ENCODE measurements around the gene UBE2G2. TPM values are rescaled to one million over a fixed set of nuclear protein-coding genes. Genes with fewer than 3 reads are reported as not detected.

Gene UBE2G2
- total and polyA plus RNA-seq, 7 experiments from 2014 or later: 50.7 to 150 (median 118) TPM

DNA sequence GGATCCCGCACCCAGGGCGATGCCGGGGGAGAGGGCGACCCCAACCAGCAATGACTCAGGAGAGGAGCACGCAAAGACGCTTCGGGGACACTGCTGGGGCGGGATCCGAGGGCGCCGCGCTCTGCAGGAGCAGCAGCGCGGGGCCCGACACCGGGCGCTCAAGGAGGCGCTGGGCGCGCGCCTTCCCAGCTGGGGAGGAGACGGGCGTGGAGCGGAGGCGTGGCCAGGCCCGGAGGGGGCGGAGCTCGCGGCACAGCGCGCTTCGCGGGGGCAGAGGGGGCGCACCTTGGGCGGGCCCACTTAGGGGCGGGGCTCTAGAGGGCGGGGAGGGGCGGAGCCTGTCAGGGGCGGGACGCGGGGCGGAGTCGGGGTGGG is 15.9 kb upstream of the UBE2G2 start:
- POLR2A ChIA-PET: interaction anchor here (0.5 to 1.1 kb wide), 14 partner anchors 8 to 270 kb away, joined by 3 to 7 read pairs (median 4); partner anchors contain the start of genes PTTG1IP and UBE2G2
- Mint-ChIP-seq H3K9me3 (peaks cover 0 to 29% (median 12%) of the 10 kb centered on the region in 11 donors), H3K4me1 (peaks cover 5 to 31% (median 10%) of the 10 kb centered on the region in 7 donors), H3K27me3 (peaks cover 0 to 9% (median 0%) of the 10 kb centered on the region in 5 donors), H3K4me3 (peak overlapping the region in 9 of 10 donors; percentile 27 to 83 (median 66)), H3K36me3 (peaks cover 0 to 12% (median 4%) of the 10 kb centered on the region in 5 donors), H3K27ac (peak overlapping the region in 3 of 9 donors; percentile 21 to 42 (median 32))
- H3K4me3 ChIP-seq (ENCODE audit: low read length): peak overlapping the region; percentile 68
- peaks cover 0 to 9% (median 0%) of the 10 kb centered on the region in 3 experiments for H3K9me3 ChIP-seq (ENCODE audit: control insufficient read depth in 2 of 3, low read length in 3 of 3)
- ATAC-seq (peak; percentile 96), DNase-seq (peak; percentile 87 to 98 (median 91))
- H3K4me1 ChIP-seq (ENCODE audit: control insufficient read depth in 2 of 2, insufficient read depth in 2 of 2, low read length in 2 of 2): no peaks in the 10 kb centered on the region
- peaks cover 0 to 19% (median 0%) of the 10 kb centered on the region in 3 experiments for H3K36me3 ChIP-seq (ENCODE audit: control insufficient read depth in 2 of 3, insufficient read depth in 3 of 3, low read length in 3 of 3)
- CTCF ChIA-PET: interaction anchor here (0.6 to 0.7 kb wide), 2 partner anchors 16 to 27 kb away, joined by 3 read pairs; partner anchors contain the start of gene UBE2G2
- H3K27me3 ChIP-seq (ENCODE audit: control insufficient read depth in 2 of 2, insufficient read depth in 2 of 2, low read length in 2 of 2): no peaks in the 10 kb centered on the region
- H3K27ac ChIP-seq (ENCODE audit: low read depth, low read length): peak overlapping the region; percentile 96
- intact Hi-C loops (cut with micrococcal nuclease): loop anchor here (1.0 to 5.0 kb wide), 11 partner anchors 16 to 805 kb away; partner anchors contain the start of genes PTTG1IP (in 2 of the 2), UBE2G2 (in 2 of the 2), LRRC3 (in 1 of the 2) and POFUT2 (in 1 of the 2)

DNA sequence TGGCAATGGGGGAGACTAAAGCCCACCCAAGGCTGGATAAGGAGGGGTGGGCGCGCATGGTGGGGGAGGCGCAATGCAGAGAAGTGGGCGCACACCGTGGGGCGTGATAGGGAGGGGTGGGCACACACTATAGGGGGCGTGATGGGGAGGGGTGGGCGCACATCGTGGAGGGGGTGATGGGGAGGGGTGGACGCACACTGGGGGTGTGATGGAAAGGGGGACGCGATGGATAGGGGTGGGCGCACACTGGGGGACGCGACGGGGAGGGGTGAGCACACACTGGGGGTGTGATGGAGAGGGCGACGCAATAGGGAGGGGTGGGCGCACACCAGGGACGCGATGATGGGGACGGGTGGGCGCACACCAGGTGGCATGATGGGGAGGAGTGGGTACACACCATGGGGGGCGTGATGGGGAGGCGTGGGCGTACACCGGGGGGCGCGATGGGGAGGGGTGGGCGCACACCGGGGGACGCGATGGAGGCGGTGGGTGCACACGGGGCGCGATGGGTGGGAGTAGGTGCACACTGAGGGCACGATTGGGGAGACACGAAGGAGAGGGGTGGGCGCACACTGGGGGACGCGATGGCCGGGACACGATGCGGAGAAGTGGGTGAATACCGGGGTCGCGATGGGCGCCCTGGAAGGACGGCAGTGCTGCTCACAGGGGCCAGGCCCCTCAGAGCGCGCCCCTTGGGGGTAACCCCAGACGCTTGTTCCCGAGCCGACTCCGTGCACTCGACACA is 15.3 kb upstream of the UBE2G2 start:
- H3K36me3 ChIP-seq (ENCODE audit: control insufficient read depth in 2 of 3, insufficient read depth in 3 of 3, low read length in 3 of 3): peaks cover 0 to 24% (median 0%) of the 10 kb centered on the region in 3 experiments
- ATAC-seq (no peak), DNase-seq (peak in 1 of 9 donors; percentile 16)
- H3K9me3 Mint-ChIP-seq: peaks cover 0 to 24% (median 6%) of the 10 kb centered on the region in 11 donors
- intact Hi-C loops (cut with micrococcal nuclease): loop anchor here (1.0 to 5.0 kb wide), 11 partner anchors 16 to 805 kb away; partner anchors contain the start of genes PTTG1IP (in 2 of the 2), UBE2G2 (in 2 of the 2), LRRC3 (in 1 of the 2) and POFUT2 (in 1 of the 2)
- H3K4me1 Mint-ChIP-seq: peaks cover 5 to 31% (median 11%) of the 10 kb centered on the region in 7 donors
- H3K27me3 Mint-ChIP-seq: peaks cover 0 to 9% (median 0%) of the 10 kb centered on the region in 5 donors
- peak overlapping the region; percentile 68 for H3K4me3 ChIP-seq (ENCODE audit: low read length)
- peak overlapping the region; percentile 96 for H3K27ac ChIP-seq (ENCODE audit: low read depth, low read length)
- H3K9me3 ChIP-seq (ENCODE audit: control insufficient read depth in 2 of 3, low read length in 3 of 3): peaks cover 0 to 7% (median 0%) of the 10 kb centered on the region in 3 experiments
- CTCF ChIA-PET: no interaction called here
- peak overlapping the region in 8 of 9 donors; percentile 14 to 75 (median 59) for H3K27ac Mint-ChIP-seq
- H3K4me1 ChIP-seq (ENCODE audit: control insufficient read depth in 2 of 2, insufficient read depth in 2 of 2, low read length in 2 of 2): no peaks in the 10 kb centered on the region
- H3K27me3 ChIP-seq (ENCODE audit: control insufficient read depth in 2 of 2, insufficient read depth in 2 of 2, low read length in 2 of 2): no peaks in the 10 kb centered on the region
- H3K36me3 Mint-ChIP-seq: peaks cover 0 to 12% (median 4%) of the 10 kb centered on the region in 5 donors
- H3K4me3 Mint-ChIP-seq: peak overlapping the region; percentile 55 to 88 (median 77)
- POLR2A ChIA-PET: interaction anchor here (0.5 to 1.1 kb wide), 14 partner anchors 8 to 269 kb away, joined by 3 to 7 read pairs (median 4); partner anchors contain the start of genes PTTG1IP and UBE2G2

DNA sequence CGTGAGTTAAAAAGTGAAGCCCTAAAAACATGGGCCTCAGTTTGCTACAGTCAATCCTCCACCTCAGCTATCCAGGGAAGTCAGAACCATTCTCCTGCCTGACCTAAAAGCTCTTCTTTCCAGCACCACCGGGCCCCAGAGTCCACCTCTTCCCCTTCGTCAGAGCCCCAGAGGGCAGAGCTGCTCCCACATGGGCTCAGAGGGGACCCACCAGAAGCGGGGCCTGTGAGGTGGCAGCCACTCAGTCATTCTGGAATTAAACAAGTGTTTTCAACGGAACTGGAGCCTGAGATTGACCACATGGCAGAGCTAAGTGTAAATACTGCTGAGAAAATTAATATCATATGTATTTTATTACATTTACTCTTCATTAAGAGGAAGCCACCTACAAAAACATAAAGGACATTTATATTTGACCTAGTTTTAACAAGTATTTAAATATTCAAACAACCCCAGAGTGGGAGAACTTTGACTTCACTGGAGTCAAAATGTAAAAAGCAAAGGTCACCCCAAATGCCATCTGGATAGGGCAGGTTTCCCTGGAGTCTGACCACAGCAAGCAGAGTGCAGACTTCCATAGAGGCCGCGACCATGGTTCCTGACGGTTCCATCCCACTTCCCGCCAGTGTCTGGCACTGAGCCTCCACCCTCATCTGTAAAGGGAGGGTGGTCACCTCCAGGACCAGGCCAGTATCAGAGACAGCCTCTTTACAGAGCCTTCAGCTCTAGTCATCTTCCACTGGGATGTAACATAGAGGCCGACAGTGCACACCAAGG is 14.4 kb upstream of the UBE2G2 start:
- intact Hi-C loops (cut with micrococcal nuclease): loop anchor here (2.0 to 5.0 kb wide), 6 partner anchors 96 to 804 kb away; partner anchors contain the start of genes POFUT2 (in 1 of the 2) and TRAPPC10 (in 1 of the 2)
- Mint-ChIP-seq H3K4me1 (peaks cover 10 to 32% (median 15%) of the 10 kb centered on the region in 7 donors), H3K4me3 (peak overlapping the region; percentile 55 to 88 (median 77)), H3K27me3 (peaks cover 0 to 6% (median 0%) of the 10 kb centered on the region in 5 donors), H3K36me3 (peaks cover 0 to 12% (median 4%) of the 10 kb centered on the region in 5 donors), H3K27ac (peak overlapping the region in 8 of 9 donors; percentile 14 to 75 (median 59)), H3K9me3 (peaks cover 0 to 18% (median 3%) of the 10 kb centered on the region in 11 donors)
- Histone ChIP-seq H3K9me3 (ENCODE audit: control insufficient read depth in 2 of 3, low read length in 3 of 3) (peaks cover 0 to 7% (median 0%) of the 10 kb centered on the region in 3 experiments), H3K4me3 (ENCODE audit: low read length) (no peak overlapping the region), H3K4me1 (ENCODE audit: control insufficient read depth in 2 of 2, insufficient read depth in 2 of 2, low read length in 2 of 2) (no peaks in the 10 kb centered on the region), H3K36me3 (ENCODE audit: control insufficient read depth in 2 of 3, insufficient read depth in 3 of 3, low read length in 3 of 3) (peaks cover 0 to 24% (median 0%) of the 10 kb centered on the region in 3 experiments), H3K27ac (ENCODE audit: low read depth, low read length) (no peak overlapping the region), H3K27me3 (ENCODE audit: control insufficient read depth in 2 of 2, insufficient read depth in 2 of 2, low read length in 2 of 2) (no peaks in the 10 kb centered on the region)
- DNase-seq: no peak
- POLR2A ChIA-PET: interaction anchor here (0.6 to 1.2 kb wide), 2 partner anchors 15 to 30 kb away, joined by 3 read pairs; partner anchors contain the start of gene UBE2G2
- ATAC-seq: no peak
- CTCF ChIA-PET: no interaction called here

DNA sequence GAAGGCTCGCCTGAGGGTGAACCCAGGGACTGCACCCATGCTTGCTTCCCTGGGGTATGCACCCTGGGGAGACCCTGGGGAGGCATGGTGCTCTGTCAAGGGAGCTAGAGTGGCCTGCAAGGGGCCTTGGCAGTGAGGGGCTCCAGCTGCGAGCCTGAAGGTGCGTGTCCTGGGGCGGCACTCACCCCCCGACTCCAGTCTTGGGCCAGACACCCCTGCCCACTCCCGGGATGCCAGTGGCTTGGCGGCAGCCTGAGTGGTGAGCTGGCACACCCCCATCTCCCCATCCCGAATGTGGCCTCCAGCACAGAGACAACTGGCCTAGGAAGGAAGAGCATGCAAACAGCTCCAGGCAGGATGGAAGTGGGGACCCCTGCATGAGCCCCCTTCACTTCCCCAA is 13.6 kb upstream of the UBE2G2 start:
- peak overlapping the region in 2 of 10 donors; percentile 43 to 53 for H3K4me3 Mint-ChIP-seq
- peaks cover 15 to 35% (median 17%) of the 10 kb centered on the region in 7 donors for H3K4me1 Mint-ChIP-seq
- H3K27me3 Mint-ChIP-seq: peaks cover 0 to 5% (median 0%) of the 10 kb centered on the region in 5 donors
- ChIA-PET POLR2A (interaction anchor here (0.6 to 1.2 kb wide), 2 partner anchors 14 to 31 kb away, joined by 3 read pairs; partner anchors contain the start of gene UBE2G2), CTCF (no interaction called here)
- no peak overlapping the region for H3K4me3 ChIP-seq (ENCODE audit: low read length)
- no peaks in the 10 kb centered on the region for H3K27me3 ChIP-seq (ENCODE audit: control insufficient read depth in 2 of 2, insufficient read depth in 2 of 2, low read length in 2 of 2)
- H3K36me3 ChIP-seq (ENCODE audit: control insufficient read depth in 2 of 3, insufficient read depth in 3 of 3, low read length in 3 of 3): peaks cover 0 to 32% (median 0%) of the 10 kb centered on the region in 3 experiments
- intact Hi-C loops (cut with micrococcal nuclease): loop anchor here in 1 of 2 donors (5.0 kb wide), 4 partner anchors 97 to 803 kb away; partner anchors contain the start of genes POFUT2 and TRAPPC10
- H3K27ac ChIP-seq (ENCODE audit: low read depth, low read length): no peak overlapping the region
- no peak for DNase-seq
- no peak for ATAC-seq
- H3K4me1 ChIP-seq (ENCODE audit: control insufficient read depth in 2 of 2, insufficient read depth in 2 of 2, low read length in 2 of 2): no peaks in the 10 kb centered on the region
- H3K36me3 Mint-ChIP-seq: peaks cover 0 to 13% (median 4%) of the 10 kb centered on the region in 5 donors
- peaks cover 0 to 9% (median 3%) of the 10 kb centered on the region in 11 donors for H3K9me3 Mint-ChIP-seq
- H3K27ac Mint-ChIP-seq: peak overlapping the region in 1 of 9 donors; percentile 45
- H3K9me3 ChIP-seq (ENCODE audit: control insufficient read depth in 2 of 3, low read length in 3 of 3): peaks cover 0 to 4% (median 0%) of the 10 kb centered on the region in 3 experiments

DNA sequence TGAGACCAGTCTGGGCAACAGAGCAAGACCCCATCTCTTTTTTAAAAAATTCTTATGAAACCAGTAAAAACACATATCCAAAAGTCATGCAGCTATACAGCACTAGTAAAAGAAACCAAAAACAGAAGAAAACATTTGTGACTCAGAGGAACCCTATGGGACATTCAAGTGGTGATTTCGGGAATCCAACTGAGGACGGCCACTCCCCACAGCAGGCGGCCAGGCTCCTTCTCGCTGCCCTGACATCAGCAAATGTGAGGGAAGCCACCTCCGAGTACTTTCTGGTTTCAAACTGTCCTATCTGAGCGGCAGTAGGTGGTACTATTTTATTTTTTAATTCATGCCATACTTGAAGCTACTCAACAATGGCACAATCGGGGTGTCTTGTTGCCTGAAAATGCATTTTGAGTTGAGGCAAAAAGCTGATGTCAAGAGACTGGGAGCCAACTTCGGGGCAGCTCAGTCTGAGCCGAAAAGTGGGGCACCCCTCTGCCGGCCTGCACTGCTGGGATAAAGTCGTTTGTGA is 12.9 kb upstream of the UBE2G2 start:
- Mint-ChIP-seq H3K27ac (peak overlapping the region in 2 of 9 donors; percentile 45 to 56), H3K36me3 (peaks cover 0 to 11% (median 8%) of the 10 kb centered on the region in 5 donors), H3K4me1 (peaks cover 16 to 35% (median 18%) of the 10 kb centered on the region in 7 donors), H3K27me3 (no peaks in the 10 kb centered on the region), H3K4me3 (peak overlapping the region in 1 of 10 donors; percentile 45), H3K9me3 (peaks cover 0 to 3% (median 1%) of the 10 kb centered on the region in 11 donors)
- Histone ChIP-seq H3K9me3 (ENCODE audit: control insufficient read depth in 2 of 3, low read length in 3 of 3) (no peaks in the 10 kb centered on the region), H3K4me3 (ENCODE audit: low read length) (no peak overlapping the region), H3K36me3 (ENCODE audit: control insufficient read depth in 2 of 3, insufficient read depth in 3 of 3, low read length in 3 of 3) (peaks cover 0 to 39% (median 0%) of the 10 kb centered on the region in 3 experiments), H3K4me1 (ENCODE audit: control insufficient read depth in 2 of 2, insufficient read depth in 2 of 2, low read length in 2 of 2) (no peaks in the 10 kb centered on the region), H3K27ac (ENCODE audit: low read depth, low read length) (no peak overlapping the region), H3K27me3 (ENCODE audit: control insufficient read depth in 2 of 2, insufficient read depth in 2 of 2, low read length in 2 of 2) (no peaks in the 10 kb centered on the region)
- CTCF ChIA-PET: interaction anchor here (1.1 kb wide), 1 partner anchor 21 kb away, joined by 4 read pairs; no protein-coding TSS in a partner anchor
- ATAC-seq (no peak), DNase-seq (no peak)
- intact Hi-C loops (cut with micrococcal nuclease): loop anchor here in 1 of 2 donors (5.0 kb wide), 4 partner anchors 98 to 802 kb away; partner anchors contain the start of genes POFUT2 and TRAPPC10
- POLR2A ChIA-PET: interaction anchor here (1.2 kb wide), 1 partner anchor 13 kb away, joined by 5 read pairs; the partner anchor contains the start of gene UBE2G2

All from naive thymus-derived CD4-positive, alpha-beta T cell (primary cell).